B cell (primary cell): Measurements from ENCODE around the gene MAP4K1. TPM values are rescaled to one million over a fixed set of nuclear protein-coding genes. Genes with fewer than 3 reads are reported as not detected.

ENCODE experiments used
- ATAC-seq: fragments of 200-7000 bp; cut with Tn5 transposase; one replicate; pipeline ENCODE4 v1.10.0; 2021; ENCODE audit warnings: low read depth, mild to moderate bottlenecking, moderate number of reproducible peaks, moderate library complexity
- CTCF ChIA-PET: fragments of 350-600 bp; sonication (Branson Sonifier 250); formaldehyde crosslinking; loops from one replicate; lab custom pipeline; 2021; ENCODE audit warnings: antibody characterized with exemption, inconsistent platforms; lab: Charles Lee
- POLR2A ChIA-PET: fragments of 350-600 bp; sonication (Branson Sonifier 250); formaldehyde crosslinking; loops from one replicate; lab custom pipeline; 2021; ENCODE audit warnings: antibody characterized with exemption; lab: Charles Lee
- DNase-seq: peaks from one replicate; pipeline ENCODE4 v3.0.0; 2013
- H2AFZ ChIP-seq: 2 replicates; pipeline ENCODE4 v1.6.1; 2012; ENCODE audit warnings: mild to moderate bottlenecking, low read depth, low read length; ENCODE audit not compliant: insufficient read depth, poor library complexity, severe bottlenecking
- H3K27ac ChIP-seq, 2 donors: 1 replicate in 1 of 2; 2 replicates in 1 of 2; pipeline ENCODE4 v1.5.1; 2012 to 2013; ENCODE audit warnings: low read length in 2 of 2, mild to moderate bottlenecking in 2 of 2, moderate library complexity in 1 of 2
- H3K27me3 ChIP-seq, 4 experiments: fragments of 200-600 bp in 1 of 4; sonication (generic) in 1 of 4; replicated peaks in 1 of 4; 1 replicate in 2 of 4; 2 replicates in 2 of 4; pipeline versions ENCODE4 v1.6.1 to v1.7.0; 2013 to 2016; ENCODE audit warnings: low read length in 3 of 4, mild to moderate bottlenecking in 2 of 4, mixed read lengths in 1 of 4, moderate library complexity in 1 of 4; ENCODE audit not compliant: insufficient read depth in 4 of 4, control insufficient read depth in 3 of 4; ENCODE audit errors: control extremely low read depth in 1 of 4
- H3K36me3 ChIP-seq, 2 experiments: replicated peaks in 1 of 2; 1 replicate in 1 of 2; 2 replicates in 1 of 2; pipeline versions ENCODE4 v1.6.1 to v1.7.1; 2013; ENCODE audit warnings: low read length in 1 of 2; ENCODE audit not compliant: insufficient read depth in 2 of 2, control insufficient read depth in 1 of 2; ENCODE audit errors: control extremely low read depth in 1 of 2, extremely low read depth in 1 of 2
- H3K4me1 ChIP-seq, 2 donors: fragments of 200-600 bp in 1 of 2; sonication (generic) in 1 of 2; 1 replicate in 1 of 2; 2 replicates in 1 of 2; pipeline versions ENCODE4 v1.5.1 to v1.6.1; 2013 to 2017; ENCODE audit warnings: low read length in 2 of 2; ENCODE audit not compliant: control insufficient read depth in 2 of 2, insufficient read depth in 2 of 2
- H3K4me2 ChIP-seq: replicated peaks from 2 replicates; pipeline ENCODE3; 2012; ENCODE audit warnings: mild to moderate bottlenecking, low read depth, low read length; ENCODE audit not compliant: poor library complexity, severe bottlenecking
- H3K4me3 ChIP-seq, 5 experiments: fragments of 200-600 bp in 1 of 5; sonication (generic) in 1 of 5; 1 replicate in 3 of 5; 2 replicates in 2 of 5; pipeline versions ENCODE4 v1.5.1 to v1.7.0; 2011 to 2016; ENCODE audit warnings: low read length in 4 of 5, mild to moderate bottlenecking in 4 of 5, low read depth in 2 of 5, control low read depth in 1 of 5, moderate library complexity in 1 of 5; ENCODE audit not compliant: insufficient read depth in 1 of 5; ENCODE audit errors: control extremely low read depth in 1 of 5, extremely low read depth in 1 of 5
- H3K79me2 ChIP-seq: fragments of 200-600 bp; sonication (generic); one replicate; pipeline ENCODE4 v1.6.0; 2016; ENCODE audit warnings: low read length; ENCODE audit not compliant: control insufficient read depth, insufficient read depth
- H3K9ac ChIP-seq: fragments of 200-600 bp; sonication (generic); 2 replicates; pipeline ENCODE4 v1.6.1; 2017; ENCODE audit warnings: mild to moderate bottlenecking, low read length, moderate library complexity
- H3K9me3 ChIP-seq, 3 donors: one replicate each; pipeline versions ENCODE4 v1.6.1 to v1.7.1; 2013; ENCODE audit warnings: low read length in 2 of 3; ENCODE audit not compliant: control insufficient read depth in 2 of 3, insufficient read depth in 1 of 3; ENCODE audit errors: control extremely low read depth in 1 of 3
- H4K20me1 ChIP-seq: 2 replicates; pipeline ENCODE4 v1.6.0; 2012; ENCODE audit warnings: mild to moderate bottlenecking, low read length; ENCODE audit not compliant: insufficient read depth, control insufficient read depth, poor library complexity, severe bottlenecking
- H3K27ac Mint-ChIP-seq: one replicate; pipeline ENCODE4 v1.8.0; 2021; ENCODE audit warnings: mixed read lengths
- H3K27me3 Mint-ChIP-seq: one replicate; pipeline ENCODE4 v1.8.0; 2021; ENCODE audit warnings: mixed read lengths
- H3K4me1 Mint-ChIP-seq: one replicate; pipeline ENCODE4 v1.8.0; 2021; ENCODE audit warnings: mixed read lengths
- H3K4me3 Mint-ChIP-seq: one replicate; pipeline ENCODE4 v1.8.0; 2021; ENCODE audit warnings: mixed read lengths
- H3K9me3 Mint-ChIP-seq: one replicate; pipeline ENCODE4 v1.8.0; 2022; ENCODE audit warnings: mixed read lengths; ENCODE audit not compliant: insufficient read depth
- EZH2 ChIP-seq: IDR thresholded peaks from 2 replicates; pipeline ENCODE4 v1.6.1; 2012; ENCODE audit warnings: borderline replicate concordance, low read depth, mild to moderate bottlenecking, moderate library complexity, low read length; ENCODE audit not compliant: insufficient read depth, poor library complexity, severe bottlenecking
- WGBS: methylation state at CpG from one replicate; pipeline ENCODE4 v1.1.5; 2013; ENCODE audit warnings: missing lambda C conversion rate; ENCODE audit not compliant: insufficient coverage; 5-methylcytosine and 5-hydroxymethylcytosine counted together
- intact Hi-C: fragments of 100-400 bp; cut with micrococcal nuclease; formaldehyde crosslinking; loops from one replicate; pipeline ENCODE4 v1.10.0; 2022
- polyA plus RNA-seq: library from polyadenylated mRNA; depleted of rRNA; stranded (reverse); fragments of >200 nt; gene quantifications from 2 replicates; pipeline ENCODE4 v1.2.3, GENCODE V29; 2012
- total RNA-seq, 2 donors: library from RNA; stranded (reverse); fragments of 120-200 nt in 1 of 2; gene quantifications; 1 replicate in 1 of 2; 2 replicates in 1 of 2; pipeline versions ENCODE4 v1.2.3 to v1.2.4, GENCODE V29; 2013 to 2022
- TF ChIP-seq, protein P1 (sequence below): fragments of 200-600 bp; IDR thresholded peaks from one replicate; pipeline ENCODE4 v1.8.0; 2022; ENCODE audit warnings: antibody characterized with exemption, mild to moderate bottlenecking

MAP4K1 gene
- total and polyA plus RNA-seq, 2 donors (not counting 1 experiment from before 2014, with no cell fraction given) = 291 to 415 TPM

DNA sequence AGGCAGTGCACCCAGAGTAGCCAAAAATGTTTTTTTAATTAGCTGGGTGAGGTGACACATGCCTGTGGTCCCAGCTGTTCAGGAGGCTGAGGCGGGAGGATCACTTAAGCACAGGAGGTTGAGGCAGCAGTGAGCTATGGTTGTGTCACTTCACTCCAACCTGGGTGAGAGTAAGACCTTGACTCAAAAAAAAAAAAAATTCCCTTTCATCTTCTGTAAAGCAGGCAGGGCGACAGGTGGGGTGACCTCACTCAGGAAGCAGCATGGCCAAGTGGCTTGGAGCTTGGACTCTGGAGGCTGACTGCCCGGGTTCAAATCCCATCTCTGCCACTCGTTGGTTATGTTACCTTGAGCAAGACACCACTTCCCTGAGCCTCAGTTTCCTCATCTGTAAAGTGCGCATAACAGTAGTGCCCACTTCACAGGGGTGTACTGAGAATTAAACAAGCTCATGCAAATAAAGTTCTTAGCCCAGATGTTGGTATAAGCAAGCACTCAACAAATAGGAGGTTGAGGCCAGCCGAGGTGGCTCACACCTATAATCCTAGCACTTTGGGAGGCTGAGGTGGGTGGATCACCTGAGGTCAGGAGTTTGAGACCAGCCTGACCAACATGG lies 48.3 kb downstream of the MAP4K1 start:
- Mint-ChIP-seq H3K27ac (no peak overlapping the region), H3K27me3 (peaks cover 3% of the 10 kb centered on the region)
- CTCF ChIA-PET = no interaction called here

DNA sequence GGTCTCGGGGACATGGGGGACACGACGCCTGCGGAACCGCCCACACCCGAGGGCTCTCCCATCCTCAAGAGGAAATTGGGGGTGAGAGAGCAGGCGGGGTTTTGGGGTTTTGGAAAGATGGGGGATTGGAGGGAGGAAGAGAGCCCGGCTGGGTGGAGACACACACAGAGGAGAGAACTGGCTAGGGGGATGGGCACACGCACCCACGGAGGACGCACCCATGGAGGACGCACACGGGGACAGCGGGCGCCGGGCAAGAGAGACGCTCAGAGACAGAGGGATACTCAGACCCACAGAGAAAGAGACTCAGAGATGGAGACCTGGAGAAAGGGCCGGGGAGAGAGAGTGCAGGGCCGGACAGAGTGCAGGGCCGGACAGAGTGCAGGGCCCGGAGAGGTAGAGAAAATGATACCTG lies 52.1 kb downstream of the MAP4K1 start:
- POLR2A ChIA-PET = no interaction called here

More for the DNA sequence above, 48.3 kb downstream of the MAP4K1 start:
- H3K27me3 ChIP-seq = peaks cover 0 to 13% (median 2%) of the 10 kb centered on the region in 4 experiments
- no peaks in the 10 kb centered on the region for H3K36me3 ChIP-seq
- H3K4me3 ChIP-seq = no peak overlapping the region
- DNase-seq = no peak
- no peak overlapping the region for H2AFZ ChIP-seq
- intact Hi-C loops = no loop called here
- no peaks in the 10 kb centered on the region for H3K9me3 ChIP-seq
- no peak overlapping the region for H3K27ac ChIP-seq
- H4K20me1 ChIP-seq = no peaks in the 10 kb centered on the region
- no peak overlapping the region for H3K4me2 ChIP-seq
- H3K4me1 Mint-ChIP-seq = peaks cover 14% of the 10 kb centered on the region
- 79% methylated on average over 4 of the region's 6 CpGs for WGBS
- no peak overlapping the region for H3K9ac ChIP-seq
- H3K9me3 Mint-ChIP-seq = no peaks in the 10 kb centered on the region
- no peaks in the 10 kb centered on the region for H3K79me2 ChIP-seq
- ATAC-seq = no peak
- TF ChIP-seq EZH2 = no peak
- TF ChIP-seq, protein P1, sequence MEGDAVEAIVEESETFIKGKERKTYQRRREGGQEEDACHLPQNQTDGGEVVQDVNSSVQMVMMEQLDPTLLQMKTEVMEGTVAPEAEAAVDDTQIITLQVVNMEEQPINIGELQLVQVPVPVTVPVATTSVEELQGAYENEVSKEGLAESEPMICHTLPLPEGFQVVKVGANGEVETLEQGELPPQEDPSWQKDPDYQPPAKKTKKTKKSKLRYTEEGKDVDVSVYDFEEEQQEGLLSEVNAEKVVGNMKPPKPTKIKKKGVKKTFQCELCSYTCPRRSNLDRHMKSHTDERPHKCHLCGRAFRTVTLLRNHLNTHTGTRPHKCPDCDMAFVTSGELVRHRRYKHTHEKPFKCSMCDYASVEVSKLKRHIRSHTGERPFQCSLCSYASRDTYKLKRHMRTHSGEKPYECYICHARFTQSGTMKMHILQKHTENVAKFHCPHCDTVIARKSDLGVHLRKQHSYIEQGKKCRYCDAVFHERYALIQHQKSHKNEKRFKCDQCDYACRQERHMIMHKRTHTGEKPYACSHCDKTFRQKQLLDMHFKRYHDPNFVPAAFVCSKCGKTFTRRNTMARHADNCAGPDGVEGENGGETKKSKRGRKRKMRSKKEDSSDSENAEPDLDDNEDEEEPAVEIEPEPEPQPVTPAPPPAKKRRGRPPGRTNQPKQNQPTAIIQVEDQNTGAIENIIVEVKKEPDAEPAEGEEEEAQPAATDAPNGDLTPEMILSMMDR = no peak
- H3K4me1 ChIP-seq = peaks cover 10% of the 10 kb centered on the region in 2 donors
- POLR2A ChIA-PET = interaction anchor here (0.7 to 0.8 kb wide), 2 partner anchors 11 to 19 kb away, joined by 3 read pairs; no protein-coding TSS in a partner anchor
- H3K4me3 Mint-ChIP-seq = no peak overlapping the region

More for the DNA sequence above, 52.1 kb downstream of the MAP4K1 start:
- Mint-ChIP-seq H3K27me3 (peaks cover 3% of the 10 kb centered on the region), H3K27ac (peak overlapping the region; percentile 53), H3K4me1 (peaks cover 34% of the 10 kb centered on the region), H3K9me3 (no peaks in the 10 kb centered on the region), H3K4me3 (peak overlapping the region; percentile 80)
- no peak for DNase-seq
- Histone ChIP-seq H3K27me3 (peaks cover 0 to 23% (median 4%) of the 10 kb centered on the region in 4 experiments), H3K9ac (peak overlapping the region; percentile 45), H3K4me3 (peak overlapping the region in 3 of 5 experiments; percentile 27 to 50 (median 43)), H3K27ac (no peak overlapping the region), H3K4me2 (peak overlapping the region; percentile 80), H3K9me3 (peaks cover 0 to 3% (median 0%) of the 10 kb centered on the region in 3 donors), H2AFZ (peak overlapping the region; percentile 62), H3K79me2 (no peaks in the 10 kb centered on the region), H3K4me1 (peaks cover 11 to 18% of the 10 kb centered on the region in 2 donors), H3K36me3 (no peaks in the 10 kb centered on the region), H4K20me1 (no peaks in the 10 kb centered on the region)
- ATAC-seq = no peak
- no peak for TF ChIP-seq EZH2
- TF ChIP-seq, protein P1 = no peak
- 60% methylated on average over 21 of the region's 21 CpGs for WGBS
- intact Hi-C loops = no loop called here
- CTCF ChIA-PET = interaction anchor here (0.6 kb wide), 1 partner anchor 394 kb away, joined by 3 read pairs; no protein-coding TSS in a partner anchor
